IMR-90 (cell line): ENCODE data around the gene CERS6. TPM values are rescaled to one million over a fixed set of nuclear protein-coding genes. Genes with fewer than 3 reads are reported as not detected.

Experiments
- ATAC-seq: fragments of 200-7000 bp; cut with Tn5 transposase; 2 replicates; pipeline ENCODE4 v1.9.1; 2020; ENCODE audit warnings: low read depth, mild to moderate bottlenecking, moderate library complexity
- BruUV-seq: library from RNA; stranded (reverse); fragments of 400-500 nt; replicated peaks from 2 replicates; lab custom pipeline; 2021; lab: Mats Ljungman, UMichigan
- CTCF ChIA-PET: fragments of 300-600 bp; formaldehyde crosslinking; extraction: SDS; loops from one replicate; lab custom pipeline; 2021; ENCODE audit warnings: antibody characterized with exemption; lab: Yijun Ruan, JAX
- POLR2A ChIA-PET: fragments of 300-600 bp; sonication (Branson Sonifier 250); formaldehyde crosslinking; loops from one replicate; lab custom pipeline; 2022; ENCODE audit warnings: antibody characterized with exemption; ENCODE audit not compliant: unreplicated experiment; lab: Charles Lee
- DNase-seq: peaks from one replicate; pipeline ENCODE4 v3.0.0; 2013
- H2AFZ ChIP-seq: replicated peaks from 2 replicates; pipeline ENCODE3; 2013; ENCODE audit warnings: low read length, mild to moderate bottlenecking; ENCODE audit not compliant: poor library complexity
- H2AK5ac ChIP-seq: 2 replicates; pipeline ENCODE4 v1.6.1; 2013; ENCODE audit warnings: low read depth, low read length, inconsistent platforms
- H2AK9ac ChIP-seq: replicated peaks from 2 replicates; pipeline ENCODE3; 2013; ENCODE audit warnings: mild to moderate bottlenecking, low read depth, low read length, moderate library complexity; ENCODE audit not compliant: poor library complexity
- H2BK120ac ChIP-seq: 2 replicates; pipeline ENCODE4 v1.6.1; 2013; ENCODE audit warnings: low read depth, low read length, inconsistent platforms
- H2BK15ac ChIP-seq: 3 replicates; pipeline ENCODE4 v1.6.1; 2013; ENCODE audit warnings: low read depth, low read length, inconsistent platforms
- H2BK20ac ChIP-seq: 2 replicates; pipeline ENCODE4 v1.6.1; 2013; ENCODE audit warnings: low read depth, mild to moderate bottlenecking, inconsistent platforms, low read length, moderate library complexity
- H2BK5ac ChIP-seq: 2 replicates; pipeline ENCODE4 v1.6.1; 2013; ENCODE audit warnings: mild to moderate bottlenecking, low read depth, low read length, inconsistent platforms; ENCODE audit not compliant: poor library complexity, severe bottlenecking
- H3K14ac ChIP-seq: replicated peaks from 2 replicates; pipeline ENCODE4 v1.6.1; 2013; ENCODE audit warnings: low read depth, low read length, inconsistent platforms
- H3K18ac ChIP-seq: 2 replicates; pipeline ENCODE4 v1.6.1; 2013; ENCODE audit warnings: low read depth, low read length, control low read depth
- H3K23ac ChIP-seq: 2 replicates; pipeline ENCODE4 v1.6.1; 2013; ENCODE audit warnings: low read depth, low read length, inconsistent platforms
- H3K27ac ChIP-seq: 2 replicates; pipeline ENCODE4 v1.5.1; 2013; ENCODE audit warnings: mild to moderate bottlenecking, control low read depth, low read length; ENCODE audit not compliant: insufficient read depth
- H3K27me3 ChIP-seq: 2 replicates; pipeline ENCODE4 v1.6.1; 2013; ENCODE audit warnings: low read length; ENCODE audit not compliant: control insufficient read depth, insufficient read depth
- H3K36me3 ChIP-seq: 2 replicates; pipeline ENCODE4 v1.6.1; 2013; ENCODE audit warnings: low read length, mixed read lengths; ENCODE audit not compliant: control insufficient read depth, insufficient read depth
- H3K4ac ChIP-seq: 2 replicates; pipeline ENCODE4 v1.6.1; 2013; ENCODE audit warnings: low read depth, low read length, inconsistent platforms
- H3K4me1 ChIP-seq: 2 replicates; pipeline ENCODE4 v1.6.1; 2013; ENCODE audit warnings: low read length, mixed read lengths; ENCODE audit not compliant: control insufficient read depth, insufficient read depth
- H3K4me2 ChIP-seq: 2 replicates; pipeline ENCODE4 v1.6.1; 2013; ENCODE audit warnings: low read depth, mild to moderate bottlenecking, control low read depth, low read length, moderate library complexity
- H3K4me3 ChIP-seq: 2 replicates; pipeline ENCODE4 v1.5.1; 2013; ENCODE audit warnings: low read depth, mild to moderate bottlenecking, control low read depth, low read length, moderate library complexity; ENCODE audit not compliant: insufficient read depth
- H3K56ac ChIP-seq: 2 replicates; pipeline ENCODE4 v1.6.1; 2013; ENCODE audit warnings: low read length, inconsistent platforms; ENCODE audit not compliant: insufficient read depth; ENCODE audit errors: extremely low read depth
- H3K79me1 ChIP-seq, 2 experiments: 2 replicates each; pipeline ENCODE4 v1.6.1; 2013; ENCODE audit warnings: low read length in 2 of 2, inconsistent platforms in 1 of 2, low read depth in 1 of 2
- H3K9ac ChIP-seq: 2 replicates; pipeline ENCODE4 v1.6.1; 2013; ENCODE audit warnings: low read depth, low read length, control low read depth
- H3K9me1 ChIP-seq: 2 replicates; pipeline ENCODE4 v1.6.1; 2013; ENCODE audit warnings: low read length, inconsistent platforms; ENCODE audit not compliant: insufficient read depth
- H3K9me3 ChIP-seq: 2 replicates; pipeline ENCODE4 v1.6.1; 2013; ENCODE audit warnings: low read length; ENCODE audit not compliant: control insufficient read depth, insufficient read depth
- H4K20me1 ChIP-seq: 2 replicates; pipeline ENCODE4 v1.6.1; 2013; ENCODE audit warnings: low read length, inconsistent platforms; ENCODE audit not compliant: insufficient read depth
- H4K5ac ChIP-seq: 2 replicates; pipeline ENCODE4 v1.6.1; 2013; ENCODE audit warnings: mild to moderate bottlenecking, low read depth, low read length, control low read depth
- H4K8ac ChIP-seq, 2 experiments: 2 replicates each; pipeline ENCODE4 v1.6.1; 2013; ENCODE audit warnings: low read depth in 2 of 2, low read length in 2 of 2, control low read depth in 1 of 2, inconsistent platforms in 1 of 2
- H4K91ac ChIP-seq: 2 replicates; pipeline ENCODE4 v1.6.1; 2013; ENCODE audit warnings: low read depth, low read length, inconsistent platforms; ENCODE audit not compliant: insufficient read depth
- BHLHE40 ChIP-seq: fragments of 150-350 bp; IDR thresholded peaks from 2 replicates; pipeline ENCODE4 v1.6.1; 2016; ENCODE audit warnings: mild to moderate bottlenecking, low read depth, low read length
- CEBPB ChIP-seq: IDR thresholded peaks from 2 replicates; pipeline ENCODE4 v1.6.1; 2012; ENCODE audit warnings: low read depth, low read length, improper control_type of control experiment
- CHD1 ChIP-seq: IDR thresholded peaks from 2 replicates; pipeline ENCODE4 v1.6.1; 2012; ENCODE audit warnings: low read depth, low read length, improper control_type of control experiment
- CTCF ChIP-seq: conservative IDR thresholded peaks from 2 replicates; pipeline ENCODE4 v1.5.1; 2012; ENCODE audit warnings: mild to moderate bottlenecking, low read depth, low read length, improper control_type of control experiment
- ELK1 ChIP-seq: fragments of 150-350 bp; IDR thresholded peaks from 2 replicates; pipeline ENCODE4 v1.6.1; 2016; ENCODE audit warnings: low read depth, mild to moderate bottlenecking, low read length, moderate library complexity, borderline replicate concordance
- FOS ChIP-seq: fragments of 150-350 bp; IDR thresholded peaks from 2 replicates; pipeline ENCODE4 v1.6.1; 2016; ENCODE audit warnings: low read depth, low read length
- MAFK ChIP-seq: IDR thresholded peaks from 2 replicates; pipeline ENCODE4 v1.6.1; 2012; ENCODE audit warnings: low read depth, low read length, improper control_type of control experiment
- MAZ ChIP-seq: IDR thresholded peaks from 2 replicates; pipeline ENCODE4 v1.6.1; 2012; ENCODE audit warnings: low read depth, mild to moderate bottlenecking, low read length, improper control_type of control experiment, moderate library complexity, borderline replicate concordance
- MXI1 ChIP-seq: IDR thresholded peaks from 2 replicates; pipeline ENCODE4 v1.6.1; 2012; ENCODE audit warnings: low read depth, mild to moderate bottlenecking, low read length, moderate library complexity, borderline replicate concordance
- NFE2L2 ChIP-seq: fragments of 150-350 bp; IDR thresholded peaks from 2 replicates; pipeline ENCODE4 v1.6.1; 2016; ENCODE audit warnings: low read depth, mild to moderate bottlenecking, low read length
- POLR2A ChIP-seq: IDR thresholded peaks from 2 replicates; pipeline ENCODE4 v1.6.1; 2012; ENCODE audit warnings: mild to moderate bottlenecking, low read depth, low read length
- RAD21 ChIP-seq: IDR thresholded peaks from 2 replicates; pipeline ENCODE4 v1.6.1; 2012; ENCODE audit warnings: low read length, improper control_type of control experiment
- RCOR1 ChIP-seq: IDR thresholded peaks from 2 replicates; pipeline ENCODE4 v1.6.1; 2012; ENCODE audit warnings: mild to moderate bottlenecking, low read length, improper control_type of control experiment; ENCODE audit not compliant: insufficient replicate concordance
- RFX5 ChIP-seq: IDR thresholded peaks from 2 replicates; pipeline ENCODE4 v1.8.0; 2012; ENCODE audit warnings: low read depth, mild to moderate bottlenecking, low read length, moderate library complexity
- SMC3 ChIP-seq: fragments of 150-350 bp; IDR thresholded peaks from 2 replicates; pipeline ENCODE4 v1.6.1; 2016; ENCODE audit warnings: low read depth, mild to moderate bottlenecking, antibody characterized with exemption, low read length, moderate library complexity
- USF2 ChIP-seq: fragments of 150-350 bp; IDR thresholded peaks from 2 replicates; pipeline ENCODE4 v1.6.1; 2017; ENCODE audit warnings: mild to moderate bottlenecking, antibody characterized with exemption, low read length, low read depth
- dilution Hi-C: fragments of 300-500 bp; cut with HindIII; formaldehyde crosslinking; loops from one replicate; pipeline ENCODE4 v1.14.3; 2018; ENCODE audit warnings: low sequenced_read_pairs; ENCODE audit not compliant: unreplicated experiment
- in situ Hi-C: fragments of 300-500 bp; cut with MboI; formaldehyde crosslinking; loops from 3 replicates; pipeline ENCODE4 v1.14.3; 2019; ENCODE audit warnings: low sequenced_read_pairs, inconsistent platforms, mixed read lengths
- intact Hi-C: fragments of 100-400 bp; cut with micrococcal nuclease; formaldehyde crosslinking; loops from 2 replicates; pipeline ENCODE4 v1.10.0; 2022
- polyA plus RNA-seq, 3 experiments: library from polyadenylated mRNA; depleted of rRNA; stranded (reverse); fragments of >200 nt; gene quantifications; 2 replicates each; pipeline ENCODE4 v1.2.3, GENCODE V29; 2012; ENCODE audit warnings: low replicate concordance in 1 of 3
- total RNA-seq: library from RNA; depleted of rRNA; stranded (reverse); fragments of >200 nt; gene quantifications from 2 replicates; pipeline ENCODE4 v1.2.3, GENCODE V29; 2012

CERS6 gene
- total and polyA plus RNA-seq, 2 of the 4 experiments (the other 2 are of a cell fraction): 2.1 to 5.7 TPM

GRCh38 chr2:168436840-168437239 lies 19.2 kb upstream of the CERS6 start:
- Histone ChIP-seq H3K9me3 (no peaks in the 10 kb centered on the region), H3K56ac (no peak overlapping the region), H3K4me2 (no peak overlapping the region), H2AK5ac (no peak overlapping the region), H3K9ac (no peak overlapping the region), H4K5ac (no peak overlapping the region), H3K23ac (no peak overlapping the region), H3K14ac (no peak overlapping the region), H4K8ac (no peak overlapping the region), H3K4me3 (no peak overlapping the region), H2BK15ac (no peak overlapping the region), H4K91ac (no peak overlapping the region), H2BK5ac (no peak overlapping the region), H4K20me1 (no peaks in the 10 kb centered on the region), H3K79me1 (no peaks in the 10 kb centered on the region), H2AFZ (no peak overlapping the region), H2AK9ac (no peak overlapping the region), H3K27me3 (no peaks in the 10 kb centered on the region; the same call in none of the 2 replicates), H2BK20ac (no peak overlapping the region), H3K18ac (no peak overlapping the region), H3K4ac (no peak overlapping the region), H3K36me3 (no peaks in the 10 kb centered on the region), H3K4me1 (no peaks in the 10 kb centered on the region), H2BK120ac (no peak overlapping the region), H3K27ac (no peak overlapping the region), H3K9me1 (no peaks in the 10 kb centered on the region)
- ChIA-PET POLR2A (no interaction called here), CTCF (no interaction called here)
- no peak for ATAC-seq
- intact Hi-C loops: no loop called here
- no TSS peak for BruUV-seq
- TF ChIP-seq BHLHE40: no peak
- TF ChIP-seq CHD1: no peak
- no peak for TF ChIP-seq RFX5
- TF ChIP-seq MXI1: no peak
- TF ChIP-seq RCOR1: no peak
- TF ChIP-seq NFE2L2: no peak
- no peak for TF ChIP-seq ELK1
- no peak for TF ChIP-seq FOS
- TF ChIP-seq CTCF: no peak
- TF ChIP-seq MAFK: no peak
- no peak for TF ChIP-seq POLR2A
- TF ChIP-seq MAZ: no peak
- TF ChIP-seq CEBPB: no peak
- TF ChIP-seq SMC3: no peak
- no peak for TF ChIP-seq RAD21
- no peak for TF ChIP-seq USF2
- DNase-seq: no peak
- in situ Hi-C loops: no loop called here
- dilution Hi-C loops: no loop called here
